Stomach (tissue), 9 donors: Measurements from ENCODE around the gene CDH18. TPM values are rescaled to one million over a fixed set of nuclear protein-coding genes. Genes with fewer than 3 reads are reported as not detected.

Experiments
- DNase-seq, 2 donors: peaks; one replicate each; pipeline versions ENCODE4 v3.0.0 to v3.0.0-alpha.2; 2013 to 2019
- H3K27ac ChIP-seq, 5 donors: fragments of 200-600 bp in 4 of 5; sonication (generic) in 4 of 5; one replicate each; pipeline ENCODE4 v1.5.1; 2013 to 2019; ENCODE audit warnings: mild to moderate bottlenecking in 1 of 5, moderate library complexity in 1 of 5
- H3K27me3 ChIP-seq, 3 donors: fragments of 200-600 bp; sonication (generic); one replicate each; pipeline ENCODE4 v1.5.1; 2017 to 2019; ENCODE audit warnings: mixed run types in 1 of 3
- H3K36me3 ChIP-seq, 4 donors: fragments of 200-600 bp; sonication (generic); 1 replicate in 3 of 4; 2 replicates in 1 of 4; pipeline ENCODE4 v1.5.1; 2016 to 2019
- H3K4me1 ChIP-seq, 4 donors: fragments of 200-600 bp; sonication (generic); one replicate each; pipeline ENCODE4 v1.5.1; 2016 to 2019
- H3K4me3 ChIP-seq, 4 donors: fragments of 200-600 bp; sonication (generic) in 3 of 4; one replicate each; pipeline ENCODE4 v1.5.1; 2016 to 2019; ENCODE audit warnings: mild to moderate bottlenecking in 1 of 4
- H3K9me3 ChIP-seq, 4 donors: fragments of 200-600 bp; sonication (generic); one replicate each; pipeline ENCODE4 v1.5.1; 2016 to 2019
- EP300 ChIP-seq: sonication (generic); formaldehyde crosslinking; IDR thresholded peaks from one replicate; pipeline ENCODE4 v1.6.1; 2017; ENCODE audit warnings: antibody characterized with exemption
- POLR2A ChIP-seq, 4 donors: fragments of 450-650 bp; IDR thresholded peaks; one replicate each; pipeline ENCODE4 v1.6.1; 2016; ENCODE audit warnings: antibody characterized with exemption in 4 of 4, control low read depth in 2 of 4, mild to moderate bottlenecking in 1 of 4, moderate library complexity in 1 of 4
- POLR2AphosphoS5 ChIP-seq, 3 donors: sonication (generic); formaldehyde crosslinking; IDR thresholded peaks; one replicate each; pipeline ENCODE4 v1.6.1; 2016; ENCODE audit warnings: antibody characterized with exemption in 3 of 3
- WGBS, 5 donors: extraction: QIAGEN DNeasy Blood & Tissue Kit in 3 of 5; methylation state at CpG; one replicate each; pipeline versions ENCODE4 v1.1.5 to v1.1.7; 2013 to 2018; 5-methylcytosine and 5-hydroxymethylcytosine counted together
- intact Hi-C: fragments of 100-400 bp; cut with DNase I; formaldehyde crosslinking; loops from one replicate; pipeline ENCODE4 v1.15.1; 2023; ENCODE audit warnings: low total_unique reads
- polyA plus RNA-seq, 3 donors: library from polyadenylated mRNA; stranded (reverse); fragments of 200-250 nt; gene quantifications; one replicate each; pipeline ENCODE4 v1.2.3, GENCODE V29; 2013
- total RNA-seq, 5 donors: library from RNA; depleted of rRNA; stranded (reverse); fragments of >200 nt; gene quantifications; one replicate each; pipeline versions ENCODE4 v1.1.0 to v1.2.3, GENCODE V29; 2014 to 2016
- TF ChIP-seq, protein P1 (sequence below), 7 experiments: fragments of 450-650 bp in 4 of 7; fragments of 200-600 bp in 3 of 7; sonication (generic) in 3 of 7; IDR thresholded peaks; one replicate each; pipeline ENCODE4 v1.5.1; 2016 to 2019; ENCODE audit warnings: antibody characterized with exemption in 7 of 7, control low read depth in 2 of 7, mild to moderate bottlenecking in 1 of 7
- donor health status: healthy with polysubstance abuse.
- donor health status: Bipolar disorder and iron deficiency.
- donor health status: healthy.

CDH18 gene
- total and polyA plus RNA-seq, 8 donors: 0.05 to 0.92 TPM; not detected in 6

DNA sequence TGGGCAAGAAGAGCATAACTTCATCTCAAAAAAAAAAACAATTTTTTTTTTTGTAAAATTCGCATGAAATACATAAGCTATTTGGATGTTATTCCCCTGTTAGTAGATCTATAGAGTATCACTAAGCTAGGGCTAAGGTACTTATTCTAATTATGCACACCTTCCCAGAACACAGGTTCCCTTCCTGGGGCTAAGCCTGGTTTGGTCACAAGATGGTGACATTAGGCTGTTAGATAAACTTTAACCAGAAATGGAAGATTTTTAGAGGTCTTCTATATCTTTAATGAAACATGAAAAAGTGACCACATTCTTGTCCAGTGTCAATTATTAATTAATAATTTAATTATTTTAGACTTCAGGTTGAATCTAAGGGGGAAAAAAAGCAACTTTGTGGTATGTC, 433.5 kb downstream of the CDH18 start:
- intact Hi-C loops: no loop called here
- Histone ChIP-seq H3K27me3 (no peaks in the 10 kb centered on the region), H3K36me3 (no peaks in the 10 kb centered on the region), H3K4me1 (no peaks in the 10 kb centered on the region), H3K9me3 (peaks cover 0 to 7% (median 0%) of the 10 kb centered on the region in 4 donors), H3K4me3 (no peak overlapping the region), H3K27ac (no peak overlapping the region)
- WGBS, 5 donors: 67 to 91% (median 84%) methylated on average over 1 of the region's 1 CpG
- TF ChIP-seq, protein P1, sequence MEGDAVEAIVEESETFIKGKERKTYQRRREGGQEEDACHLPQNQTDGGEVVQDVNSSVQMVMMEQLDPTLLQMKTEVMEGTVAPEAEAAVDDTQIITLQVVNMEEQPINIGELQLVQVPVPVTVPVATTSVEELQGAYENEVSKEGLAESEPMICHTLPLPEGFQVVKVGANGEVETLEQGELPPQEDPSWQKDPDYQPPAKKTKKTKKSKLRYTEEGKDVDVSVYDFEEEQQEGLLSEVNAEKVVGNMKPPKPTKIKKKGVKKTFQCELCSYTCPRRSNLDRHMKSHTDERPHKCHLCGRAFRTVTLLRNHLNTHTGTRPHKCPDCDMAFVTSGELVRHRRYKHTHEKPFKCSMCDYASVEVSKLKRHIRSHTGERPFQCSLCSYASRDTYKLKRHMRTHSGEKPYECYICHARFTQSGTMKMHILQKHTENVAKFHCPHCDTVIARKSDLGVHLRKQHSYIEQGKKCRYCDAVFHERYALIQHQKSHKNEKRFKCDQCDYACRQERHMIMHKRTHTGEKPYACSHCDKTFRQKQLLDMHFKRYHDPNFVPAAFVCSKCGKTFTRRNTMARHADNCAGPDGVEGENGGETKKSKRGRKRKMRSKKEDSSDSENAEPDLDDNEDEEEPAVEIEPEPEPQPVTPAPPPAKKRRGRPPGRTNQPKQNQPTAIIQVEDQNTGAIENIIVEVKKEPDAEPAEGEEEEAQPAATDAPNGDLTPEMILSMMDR (IDR thresholded peaks at IDR 0.05): no peak
- no peak for TF ChIP-seq POLR2AphosphoS5 (IDR thresholded peaks at IDR 0.05)
- DNase-seq: no peak

DNA sequence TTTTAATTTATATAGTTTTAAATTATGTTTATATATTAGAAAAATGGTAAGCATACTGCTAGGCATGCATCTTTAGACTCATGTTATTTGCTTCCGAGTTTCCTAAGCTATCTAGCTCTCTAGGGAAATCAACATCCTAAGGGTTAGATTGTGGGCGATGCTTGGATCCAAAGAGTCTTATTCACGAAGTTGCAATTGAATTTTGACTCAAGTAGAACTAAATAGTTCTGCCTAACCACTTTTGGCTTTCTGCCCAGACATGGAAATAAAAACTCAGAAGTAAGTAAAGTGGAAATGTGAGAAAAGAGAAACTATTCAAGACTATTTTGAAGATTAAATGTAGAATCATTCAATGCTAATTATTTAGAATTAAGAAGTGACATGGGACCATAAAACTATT, 440.4 kb downstream of the CDH18 start:
- intact Hi-C loops: no loop called here
- Histone ChIP-seq H3K4me1 (no peaks in the 10 kb centered on the region), H3K4me3 (no peak overlapping the region), H3K27ac (no peak overlapping the region), H3K9me3 (no peaks in the 10 kb centered on the region), H3K27me3 (no peaks in the 10 kb centered on the region), H3K36me3 (no peaks in the 10 kb centered on the region)
- 38 to 62% (median 55%) methylated on average over 3 of the region's 3 CpGs for WGBS, 5 donors
- TF ChIP-seq EP300 (no peak), POLR2A (IDR thresholded peaks at IDR 0.05) (no peak), POLR2AphosphoS5 (IDR thresholded peaks at IDR 0.05) (no peak)
- TF ChIP-seq, protein P1 (IDR thresholded peaks at IDR 0.05): no peak
- peak in 1 of 2 donors; percentile 61 for DNase-seq

DNA sequence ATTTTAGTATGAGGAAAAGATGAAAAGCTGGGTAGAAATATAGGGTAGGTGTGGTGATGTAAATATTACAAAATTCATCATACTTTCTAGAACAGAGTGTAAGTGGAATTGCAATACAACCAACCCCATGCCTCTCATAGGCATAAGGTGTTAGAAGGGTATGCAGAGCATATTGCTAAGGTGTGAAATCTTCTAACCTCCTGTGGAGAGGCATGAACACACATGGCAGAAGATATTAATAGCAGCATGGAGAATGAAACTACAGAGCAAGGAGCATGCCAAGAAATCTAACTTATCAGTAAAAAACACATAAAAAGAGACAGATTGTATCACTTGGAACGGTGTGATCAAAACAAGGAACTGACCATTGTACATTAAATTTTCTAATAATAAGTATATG, 441.5 kb downstream of the CDH18 start:
- Histone ChIP-seq H3K27me3 (no peaks in the 10 kb centered on the region), H3K4me1 (no peaks in the 10 kb centered on the region), H3K4me3 (no peak overlapping the region), H3K36me3 (no peaks in the 10 kb centered on the region), H3K27ac (no peak overlapping the region), H3K9me3 (no peaks in the 10 kb centered on the region)
- WGBS, 5 donors: 38 to 72% (median 65%) methylated on average over 1 of the region's 1 CpG
- intact Hi-C loops: no loop called here
- TF ChIP-seq, protein P1 (IDR thresholded peaks at IDR 0.05): no peak
- TF ChIP-seq POLR2AphosphoS5 (IDR thresholded peaks at IDR 0.05): no peak
- TF ChIP-seq EP300: no peak
- TF ChIP-seq POLR2A (IDR thresholded peaks at IDR 0.05): no peak
- no peak for DNase-seq

DNA sequence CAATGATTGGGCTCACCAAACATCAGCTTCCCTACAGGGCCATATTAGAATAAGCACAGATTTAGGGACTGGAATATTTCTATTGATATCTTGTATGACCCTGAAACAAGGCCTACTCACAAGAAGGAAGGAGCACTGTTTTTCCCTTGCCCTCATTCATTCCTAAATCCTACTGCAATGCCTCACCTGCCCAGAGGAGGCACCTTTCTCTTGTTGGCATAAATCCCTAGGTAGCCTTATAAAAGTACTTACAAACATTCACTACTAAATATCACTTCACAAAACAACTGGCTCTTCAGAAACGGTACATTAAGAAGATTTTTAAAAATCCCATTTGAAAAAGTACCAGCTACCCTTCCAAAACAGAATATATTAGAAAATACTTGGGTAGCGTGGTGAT, 449.4 kb downstream of the CDH18 start:
- no peak overlapping the region for H3K4me3 ChIP-seq
- no peak overlapping the region for H3K27ac ChIP-seq
- no peaks in the 10 kb centered on the region for H3K27me3 ChIP-seq
- WGBS, 5 donors: 85 to 89% (median 87%) methylated on average over 2 of the region's 2 CpGs
- intact Hi-C loops: no loop called here
- no peak for DNase-seq
- H3K36me3 ChIP-seq: no peaks in the 10 kb centered on the region
- H3K4me1 ChIP-seq: no peaks in the 10 kb centered on the region
- H3K9me3 ChIP-seq: no peaks in the 10 kb centered on the region
- no peak for TF ChIP-seq EP300
- no peak for TF ChIP-seq POLR2A (IDR thresholded peaks at IDR 0.05)
- no peak for TF ChIP-seq POLR2AphosphoS5 (IDR thresholded peaks at IDR 0.05)
- TF ChIP-seq, protein P1 (IDR thresholded peaks at IDR 0.05): no peak
